PC-3 (cell line): Measurements from ENCODE around the gene IQGAP3.

Source experiments
- EZH2 ChIP-seq: fragments of 300-600 bp; sonication (generic); IDR thresholded peaks from one replicate; pipeline ENCODE4 v1.6.1; 2017; ENCODE audit warnings: antibody characterized with exemption, mild to moderate bottlenecking, low read length; ENCODE audit not compliant: unreplicated experiment
- TF ChIP-seq, protein P1 (sequence below): fragments of 300-600 bp; sonication (generic); conservative IDR thresholded peaks from 2 replicates; pipeline ENCODE4 v1.5.1; 2017; ENCODE audit warnings: antibody characterized with exemption, low read depth, mild to moderate bottlenecking, low read length

DNA sequence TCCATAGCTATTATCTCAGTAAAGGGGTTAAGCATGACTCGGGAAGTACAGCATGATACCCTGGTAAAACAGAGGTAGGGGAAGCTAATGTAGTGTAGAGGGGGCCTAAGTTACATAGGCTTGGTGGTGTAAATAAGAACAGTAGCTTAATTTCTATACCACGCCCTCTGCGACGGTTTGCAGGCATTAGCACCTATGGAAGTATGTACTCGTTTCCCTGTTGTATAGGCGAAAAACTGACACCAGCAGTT is 18.7 kb upstream of the IQGAP3 start:
- no peak for TF ChIP-seq EZH2
- TF ChIP-seq, protein P1, sequence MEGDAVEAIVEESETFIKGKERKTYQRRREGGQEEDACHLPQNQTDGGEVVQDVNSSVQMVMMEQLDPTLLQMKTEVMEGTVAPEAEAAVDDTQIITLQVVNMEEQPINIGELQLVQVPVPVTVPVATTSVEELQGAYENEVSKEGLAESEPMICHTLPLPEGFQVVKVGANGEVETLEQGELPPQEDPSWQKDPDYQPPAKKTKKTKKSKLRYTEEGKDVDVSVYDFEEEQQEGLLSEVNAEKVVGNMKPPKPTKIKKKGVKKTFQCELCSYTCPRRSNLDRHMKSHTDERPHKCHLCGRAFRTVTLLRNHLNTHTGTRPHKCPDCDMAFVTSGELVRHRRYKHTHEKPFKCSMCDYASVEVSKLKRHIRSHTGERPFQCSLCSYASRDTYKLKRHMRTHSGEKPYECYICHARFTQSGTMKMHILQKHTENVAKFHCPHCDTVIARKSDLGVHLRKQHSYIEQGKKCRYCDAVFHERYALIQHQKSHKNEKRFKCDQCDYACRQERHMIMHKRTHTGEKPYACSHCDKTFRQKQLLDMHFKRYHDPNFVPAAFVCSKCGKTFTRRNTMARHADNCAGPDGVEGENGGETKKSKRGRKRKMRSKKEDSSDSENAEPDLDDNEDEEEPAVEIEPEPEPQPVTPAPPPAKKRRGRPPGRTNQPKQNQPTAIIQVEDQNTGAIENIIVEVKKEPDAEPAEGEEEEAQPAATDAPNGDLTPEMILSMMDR, result no peak
